Stimulated activated CD4-positive, alpha-beta T cell treated with anti-CD3 and anti-CD28 coated beads, Interleukin-1b, Interleukin-23, amount 100 ng/mL, for 48 hours (primary cell): ENCODE measurements around the gene LNX1.

Source experiments
- DNase-seq: peaks from one replicate; pipeline ENCODE4 v3.0.0-alpha.2; 2020

LNX1 gene

DNA sequence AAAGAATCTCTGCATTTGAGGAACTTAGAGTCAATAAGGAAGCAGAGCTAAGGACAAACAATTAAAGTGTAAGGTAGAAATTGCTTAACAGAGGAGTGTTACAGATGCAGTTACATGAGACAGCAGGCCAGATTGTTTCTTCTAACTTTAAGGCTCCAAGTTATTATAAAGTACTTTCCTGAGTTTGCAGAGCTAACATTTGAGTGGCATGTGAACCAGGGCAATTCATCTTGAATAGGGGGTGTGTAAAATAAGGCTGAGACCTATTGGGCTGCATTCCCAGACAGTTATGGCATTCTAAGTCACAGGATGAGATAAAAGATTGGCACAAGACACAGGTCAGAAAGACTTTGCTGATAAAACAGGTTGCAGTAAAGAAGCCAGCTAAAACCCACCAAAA lies 7.6 kb upstream of the LNX1 start:
- DNase-seq: no peak

DNA sequence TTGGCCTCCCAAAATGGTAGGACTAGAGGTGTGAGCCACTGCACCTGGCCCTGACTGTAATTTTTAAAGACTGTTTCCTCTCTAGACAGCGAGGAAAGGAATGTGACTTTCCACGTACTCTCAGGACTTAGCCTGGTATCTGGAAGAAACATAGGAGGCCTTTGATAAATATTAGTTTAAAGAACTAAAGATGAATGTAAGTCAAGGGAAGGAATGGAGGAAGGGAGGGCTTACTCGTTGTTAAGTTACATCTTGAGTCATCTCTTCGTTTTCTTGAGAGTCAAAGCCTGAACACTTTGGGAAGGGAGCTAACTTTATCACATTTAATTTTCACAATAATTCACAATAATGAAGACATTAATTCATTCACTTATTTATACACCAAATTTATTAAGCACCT lies 7.2 kb upstream of the LNX1 start:
- no peak for DNase-seq

DNA sequence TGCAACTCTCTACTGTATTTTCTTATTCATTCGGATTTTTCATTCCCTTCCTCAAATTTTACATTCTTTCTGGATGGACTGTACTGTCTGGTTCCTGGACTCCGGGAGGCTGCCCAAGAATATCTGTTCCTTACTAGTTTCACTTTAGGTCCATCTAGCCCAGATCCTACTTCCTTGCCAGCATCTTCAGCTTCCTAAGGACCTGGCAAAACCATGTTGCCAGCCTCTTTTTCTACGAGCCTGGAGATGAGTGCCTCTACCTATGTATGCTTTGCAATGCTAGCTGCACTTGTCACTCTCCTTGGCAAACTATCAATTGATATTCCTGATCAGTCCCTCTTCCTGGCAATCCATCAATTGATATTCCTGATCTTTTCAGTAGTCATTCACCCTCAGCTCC lies 5.6 kb upstream of the LNX1 start:
- DNase-seq: no peak

DNA sequence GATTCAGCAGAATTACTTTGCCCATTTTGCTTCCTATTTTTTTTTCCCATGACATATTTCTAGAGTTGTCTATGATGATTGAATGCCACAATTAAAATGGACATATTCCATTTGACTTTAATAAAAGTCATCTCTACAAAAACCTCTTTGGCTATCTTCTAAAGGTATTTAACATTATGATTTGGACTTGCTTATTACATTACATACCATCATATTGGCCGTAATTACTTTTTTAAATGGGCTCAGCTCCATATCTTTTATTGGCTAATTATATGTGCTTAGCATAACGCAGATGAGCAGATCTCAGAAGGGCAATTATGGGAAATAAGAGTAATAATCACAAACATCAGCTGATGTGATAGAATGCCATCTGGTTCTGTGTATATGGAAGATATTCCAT lies 4.5 kb upstream of the LNX1 start:
- DNase-seq: no peak

DNA sequence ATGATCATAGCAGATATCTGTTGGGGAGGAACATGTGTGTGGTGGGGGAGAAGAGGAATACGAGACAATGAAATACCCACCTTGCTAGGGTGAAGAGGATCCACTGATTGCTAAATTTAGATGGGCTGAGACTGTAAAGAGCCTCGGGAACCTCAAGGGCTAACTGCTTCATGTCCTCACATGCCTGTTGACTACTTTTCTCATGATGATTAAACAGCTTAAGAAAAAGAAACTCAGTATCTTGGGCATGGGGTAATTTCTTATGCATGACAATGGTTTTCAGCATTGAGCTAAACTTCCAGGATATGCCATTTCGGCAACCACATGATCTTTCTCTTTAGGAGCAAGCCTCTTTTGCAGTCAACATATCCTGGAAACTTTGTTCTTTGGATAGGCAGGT lies 3.9 kb upstream of the LNX1 start:
- no peak for DNase-seq

DNA sequence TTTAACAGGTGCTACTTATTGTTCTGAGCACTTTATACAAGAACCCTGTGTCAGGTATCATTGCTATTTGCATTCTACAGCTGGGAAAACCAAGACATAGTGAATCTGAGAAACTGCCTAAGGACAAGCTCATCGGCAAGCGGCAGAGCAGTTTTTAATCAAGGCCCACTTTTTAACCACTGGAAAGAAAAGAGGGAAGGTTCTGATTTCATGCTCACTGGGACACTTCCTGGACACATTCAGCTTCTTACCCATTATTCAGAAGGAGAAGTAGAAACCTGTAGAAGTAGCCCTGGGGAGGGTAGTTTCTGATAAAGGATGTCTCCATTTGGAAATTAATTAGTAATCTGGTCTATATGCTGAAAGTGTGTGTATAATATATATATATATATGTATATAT lies 2.5 kb upstream of the LNX1 start:
- DNase-seq: no peak

DNA sequence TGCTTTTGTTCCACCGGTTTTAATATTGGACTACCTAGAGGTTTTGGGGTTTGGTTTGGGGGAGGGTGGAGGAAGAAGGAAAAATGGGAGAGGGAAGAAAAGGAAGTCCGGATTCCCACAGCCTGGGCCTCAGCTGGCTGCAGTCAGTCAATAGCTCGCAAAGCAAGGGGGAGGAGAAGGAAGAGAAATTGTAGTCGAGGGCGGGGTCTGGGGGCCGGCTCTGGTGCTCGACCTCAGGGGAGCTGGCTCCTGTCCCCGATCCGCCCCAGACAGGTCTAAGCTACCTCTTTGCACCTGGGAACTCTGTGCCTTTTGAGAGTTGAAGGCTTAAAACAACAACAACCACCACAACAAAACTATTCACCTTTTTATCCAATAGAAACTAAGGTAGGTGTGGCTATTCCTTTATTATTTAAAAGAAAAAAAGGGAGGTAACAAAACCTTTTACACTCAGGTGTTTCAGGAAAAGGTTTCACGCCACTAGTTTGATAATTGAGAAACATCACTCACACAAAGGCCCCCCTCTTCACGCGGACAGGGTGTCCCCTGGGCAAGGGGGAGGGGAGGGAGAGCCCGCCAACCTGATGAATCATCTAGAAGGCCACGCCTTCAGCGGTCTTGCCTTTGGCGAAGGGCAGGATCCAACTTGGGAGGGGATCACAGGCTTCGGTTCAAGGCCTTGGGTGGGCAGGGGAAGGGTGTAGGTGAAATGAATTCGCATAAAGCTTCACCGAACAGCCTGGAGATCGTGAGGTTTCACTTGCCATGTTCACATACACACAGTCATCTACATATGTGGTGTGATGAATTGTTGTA lies 1.6 kb upstream of the LNX1 start:
- no peak for DNase-seq

DNA sequence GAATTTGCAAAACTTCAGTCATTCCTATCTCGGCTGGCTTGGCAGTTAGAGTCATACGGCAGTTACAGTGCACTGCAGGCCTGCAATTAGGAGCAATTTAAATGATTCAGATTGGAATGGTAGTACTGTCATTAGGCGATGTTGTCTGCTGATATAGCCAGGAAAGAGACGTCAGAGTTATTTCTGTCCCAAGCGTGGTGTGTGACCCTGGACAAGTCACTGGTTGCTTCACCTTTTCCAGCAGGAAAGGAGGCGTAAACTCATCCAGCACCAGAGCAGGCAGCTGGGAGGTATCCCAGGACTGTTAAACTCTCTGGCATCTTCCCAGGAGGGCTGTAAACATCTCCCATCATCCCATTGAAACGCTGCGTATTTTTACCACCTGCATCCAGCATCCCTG lies 836 bp upstream of the LNX1 start:
- DNase-seq: no peak

DNA sequence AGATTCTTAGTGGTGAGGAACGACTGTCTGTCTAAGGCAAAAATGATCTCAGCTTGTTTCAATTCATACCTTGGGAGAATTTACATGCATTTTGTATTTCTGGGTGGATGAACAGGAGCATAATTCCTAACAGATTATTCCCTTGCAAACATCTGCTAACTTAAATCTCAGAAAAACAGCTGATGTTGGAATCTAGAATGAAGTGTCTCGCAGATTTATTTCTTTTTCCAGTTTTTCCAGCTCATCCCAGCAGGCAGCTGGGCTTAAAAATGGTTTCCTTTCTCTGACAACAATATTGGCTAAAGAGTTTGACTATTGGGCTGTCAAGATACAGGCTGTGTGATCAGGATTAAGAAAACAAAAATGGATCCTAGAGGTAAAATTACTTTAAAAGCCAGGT lies 1.1 kb downstream of the LNX1 start:
- DNase-seq: no peak

DNA sequence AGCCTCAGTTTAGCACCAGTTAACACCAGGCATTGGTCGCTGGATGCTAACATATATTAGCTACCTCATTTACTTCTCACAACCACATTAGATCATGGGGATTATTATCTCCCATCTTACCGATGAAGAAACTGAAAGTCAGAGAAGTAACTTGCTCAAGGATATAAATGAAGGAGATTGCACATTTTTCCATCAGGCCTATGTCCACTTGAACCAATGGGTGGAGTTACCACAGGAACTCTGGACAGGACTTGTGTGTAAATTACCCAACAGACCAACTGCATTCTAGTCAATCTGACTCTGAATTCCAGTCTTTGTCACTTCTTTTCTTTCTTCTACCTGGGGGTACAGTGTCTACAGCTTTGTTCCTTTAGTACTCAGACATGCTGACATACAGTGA lies 1.8 kb downstream of the LNX1 start:
- DNase-seq: no peak

DNA sequence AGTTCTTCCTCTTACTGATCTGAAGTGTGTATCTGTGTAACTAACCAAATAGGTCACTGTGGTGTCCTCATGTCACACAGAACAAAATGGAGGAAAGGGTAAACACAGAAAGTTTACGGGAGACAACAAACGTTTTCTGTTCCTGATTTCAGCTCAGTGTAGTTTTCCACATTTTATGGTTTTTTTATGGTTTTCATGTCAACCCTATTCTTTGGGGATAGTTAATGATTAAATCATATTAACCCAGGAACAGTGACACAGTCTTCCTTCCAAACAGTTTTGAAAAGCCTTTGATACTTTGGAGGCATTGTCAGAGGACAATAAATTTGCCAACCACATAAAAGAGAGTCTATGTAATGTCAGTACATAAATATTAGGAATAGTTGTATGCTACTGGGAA lies 4.2 kb downstream of the LNX1 start:
- no peak for DNase-seq

DNA sequence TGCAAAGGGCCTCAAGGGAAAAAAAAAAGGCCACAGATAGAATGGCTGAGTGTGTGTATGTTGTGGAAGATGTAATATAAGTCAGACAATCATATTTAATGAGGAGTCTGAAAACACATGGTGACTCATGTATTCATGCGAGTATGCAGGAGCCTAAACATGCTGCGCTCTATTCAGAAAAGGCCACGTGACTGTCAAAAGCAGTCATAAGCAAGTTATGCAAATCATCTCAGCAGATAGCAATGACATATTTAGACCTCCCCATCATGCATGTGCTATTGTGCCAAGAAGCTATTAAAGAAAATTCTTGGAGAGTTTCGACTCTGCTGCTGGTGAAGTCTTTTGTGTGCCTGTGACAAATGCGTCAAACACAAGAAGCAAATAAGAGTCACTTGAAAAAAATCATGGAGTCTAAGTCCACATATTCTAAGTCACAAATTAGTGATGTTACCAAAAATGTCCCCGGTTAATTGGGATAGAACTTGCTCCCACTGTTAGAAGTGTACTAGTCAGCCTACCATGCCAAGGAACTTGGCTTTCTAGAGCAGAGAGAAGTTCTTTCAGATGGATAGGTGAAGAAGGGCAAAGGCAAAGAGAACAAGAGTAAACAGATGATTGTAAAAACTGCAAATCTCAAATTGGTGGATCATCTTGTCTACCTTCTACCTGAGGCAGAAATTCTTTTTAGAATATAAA lies 5.0 kb downstream of the LNX1 start:
- no peak for DNase-seq

DNA sequence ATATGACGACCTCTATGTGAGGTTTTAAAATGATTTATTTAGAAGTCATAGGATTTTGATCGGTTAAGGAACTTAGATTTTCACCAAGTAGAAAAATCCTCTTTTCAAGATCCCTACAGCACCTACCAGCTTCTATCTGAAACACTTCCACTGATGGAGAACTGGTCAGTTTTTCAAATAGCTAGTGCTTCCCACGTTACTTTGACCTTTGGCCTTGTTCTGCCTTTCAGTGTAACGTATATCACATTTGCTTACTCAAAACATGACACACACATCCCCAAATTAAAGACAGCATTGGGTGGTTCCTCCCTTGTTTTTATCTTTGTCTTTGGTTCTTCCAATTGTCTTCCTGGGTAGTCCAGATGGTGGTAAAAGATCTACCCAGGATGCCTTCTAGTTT lies 6.6 kb downstream of the LNX1 start:
- no peak for DNase-seq

DNA sequence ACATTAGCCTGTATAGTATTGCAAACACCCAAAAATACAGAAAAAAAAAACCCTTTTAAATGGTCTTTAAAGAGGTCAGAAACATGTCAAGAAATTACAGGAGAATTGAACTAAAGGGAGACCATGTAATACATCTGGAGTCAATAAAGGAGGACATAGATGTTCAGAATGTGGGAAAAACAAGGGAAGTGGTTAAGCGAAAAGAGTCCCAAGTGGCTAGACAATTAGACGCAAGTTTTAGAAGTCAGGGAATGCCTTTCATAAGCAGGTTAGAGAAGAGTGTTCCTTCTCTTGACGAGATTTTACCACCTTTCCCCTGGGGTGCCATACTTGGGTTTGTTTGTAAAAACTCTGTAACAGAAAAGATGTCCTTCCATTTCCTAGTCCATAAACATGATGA lies 7.8 kb downstream of the LNX1 start:
- DNase-seq: no peak

DNA sequence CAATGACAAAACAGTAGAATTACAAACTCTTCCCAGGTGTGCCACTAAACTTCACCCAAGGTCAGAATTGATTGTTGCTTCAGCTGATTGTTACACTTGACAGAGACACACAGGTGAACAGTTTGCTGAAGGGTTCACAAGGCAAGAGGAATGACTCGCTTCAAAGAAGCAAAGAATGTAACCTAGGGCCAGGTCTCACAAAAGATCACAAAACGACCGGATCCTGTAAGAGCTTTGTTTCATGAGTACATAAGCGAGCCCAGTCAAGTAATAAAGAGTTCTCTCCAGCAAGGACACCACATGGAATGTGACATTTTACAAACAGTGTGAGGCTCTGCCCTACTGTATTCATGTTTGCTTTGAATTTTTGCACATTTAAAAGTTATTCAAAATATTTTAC lies 9.1 kb downstream of the LNX1 start:
- no peak for DNase-seq

DNA sequence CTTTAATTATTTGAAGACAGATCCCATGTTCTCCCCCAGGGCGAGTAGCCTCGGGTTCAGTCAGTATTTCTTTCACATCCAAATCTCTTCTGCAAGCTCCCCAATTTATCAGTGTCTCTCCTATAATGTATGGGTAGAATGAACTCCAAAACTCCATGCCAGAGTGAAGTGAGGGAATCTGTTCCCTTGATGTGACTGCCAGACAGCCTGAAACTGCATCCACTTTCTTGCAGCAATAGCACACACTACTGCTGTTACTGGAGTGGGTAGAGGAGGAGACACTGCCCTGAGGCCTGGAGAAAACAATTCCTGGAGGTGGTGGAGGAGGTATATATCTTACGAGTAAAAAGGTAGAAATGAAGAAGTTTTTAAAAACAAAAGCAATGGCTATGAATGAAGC lies 11.0 kb downstream of the LNX1 start:
- DNase-seq: no peak

DNA sequence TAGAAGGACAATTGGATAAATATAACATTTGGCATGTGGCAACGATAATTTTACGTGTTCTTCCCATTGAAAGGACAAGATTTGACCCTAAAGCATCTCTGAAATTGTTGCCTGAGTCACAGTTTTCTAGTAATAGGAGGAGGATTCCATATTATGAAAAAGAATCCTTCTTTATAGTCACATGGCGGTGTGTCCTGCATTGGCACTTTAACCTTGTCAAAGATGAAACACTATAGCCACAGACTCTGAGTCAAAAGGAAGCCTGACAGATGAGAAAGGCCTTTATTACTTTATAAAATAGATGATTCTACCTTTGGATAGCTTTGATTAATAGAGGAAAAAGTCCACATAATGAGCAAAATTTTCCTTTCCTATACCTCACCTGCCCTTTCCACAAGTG lies 11.5 kb downstream of the LNX1 start:
- no peak for DNase-seq

DNA sequence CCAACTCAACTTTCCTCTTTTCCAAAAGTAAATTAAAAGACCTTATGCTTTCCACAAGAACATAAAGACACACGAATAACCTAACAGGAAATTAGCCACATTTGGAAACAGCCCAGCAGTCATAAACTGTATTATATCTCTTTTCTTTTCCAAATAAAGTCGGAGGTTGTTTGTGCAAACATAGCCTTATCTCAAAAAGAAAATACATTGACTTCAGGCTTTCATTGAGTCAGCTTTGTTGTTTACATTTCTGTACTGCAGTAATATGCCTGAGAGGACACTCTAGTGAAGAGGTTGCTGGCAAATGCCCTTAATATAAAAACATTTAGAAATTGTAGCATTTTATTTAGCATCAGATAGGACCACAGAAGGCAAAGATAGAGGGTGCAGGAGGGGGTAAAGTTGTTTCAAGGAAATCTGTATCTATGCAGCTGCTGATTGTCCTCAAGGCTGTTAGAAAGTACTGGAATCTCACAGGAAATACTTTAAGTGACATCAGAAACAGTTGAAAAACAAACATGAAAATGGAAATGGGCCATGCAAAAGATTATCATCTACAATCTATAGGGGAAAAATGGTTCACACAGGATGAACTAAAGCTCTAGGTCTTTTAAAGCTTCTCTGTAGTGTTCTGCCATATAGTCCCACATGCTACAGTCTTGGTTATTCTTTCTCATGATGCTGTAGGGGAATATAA lies 14.5 kb downstream of the LNX1 start:
- no peak for DNase-seq

DNA sequence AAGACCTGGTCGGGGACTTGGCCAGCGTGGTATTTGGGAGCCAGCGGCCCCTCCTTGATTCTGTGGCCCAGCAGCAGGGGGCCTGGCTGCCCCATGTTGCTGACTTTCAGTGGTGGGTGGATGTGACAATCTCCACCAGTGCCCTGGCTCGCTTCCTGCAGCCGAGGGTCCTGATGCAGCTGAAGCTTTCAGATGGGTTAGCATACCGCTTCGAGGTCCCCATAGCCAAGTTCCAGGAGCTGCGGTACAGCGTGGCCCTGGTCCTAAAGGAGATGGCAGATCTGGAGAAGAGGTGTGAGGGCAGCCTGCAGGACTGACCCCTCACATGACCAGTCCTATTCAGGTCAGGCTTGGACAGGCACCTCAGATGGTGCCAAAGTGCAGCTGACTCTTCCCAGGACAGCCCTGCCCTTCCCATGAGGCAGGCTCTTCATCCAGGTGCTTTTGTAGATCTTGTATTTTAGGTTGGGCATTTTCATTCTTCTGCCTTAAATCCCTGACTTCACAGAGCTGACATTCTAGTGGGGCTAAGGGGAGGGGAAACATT lies 15.1 kb downstream of the LNX1 start:
- DNase-seq: no peak

DNA sequence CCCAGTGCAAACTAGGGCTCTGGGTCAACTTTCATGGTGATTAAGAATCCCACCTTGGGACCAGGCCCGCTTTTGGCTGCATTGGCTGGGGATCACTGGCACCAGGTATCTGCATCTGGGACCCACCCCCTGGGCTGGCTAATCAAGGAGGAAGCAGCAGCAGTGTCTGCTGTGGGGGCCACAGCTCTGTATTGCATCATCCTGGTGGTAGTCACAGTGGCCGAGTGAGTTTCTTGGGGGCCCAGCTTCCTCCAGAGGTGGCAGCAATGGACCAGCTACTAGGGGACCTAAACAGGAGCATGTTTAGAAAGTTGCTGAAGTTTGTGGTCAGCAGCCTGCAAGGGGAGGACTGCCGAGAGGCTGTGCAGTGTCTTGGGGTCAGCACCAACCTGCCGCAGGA lies 15.7 kb downstream of the LNX1 start:
- no peak for DNase-seq

DNA sequence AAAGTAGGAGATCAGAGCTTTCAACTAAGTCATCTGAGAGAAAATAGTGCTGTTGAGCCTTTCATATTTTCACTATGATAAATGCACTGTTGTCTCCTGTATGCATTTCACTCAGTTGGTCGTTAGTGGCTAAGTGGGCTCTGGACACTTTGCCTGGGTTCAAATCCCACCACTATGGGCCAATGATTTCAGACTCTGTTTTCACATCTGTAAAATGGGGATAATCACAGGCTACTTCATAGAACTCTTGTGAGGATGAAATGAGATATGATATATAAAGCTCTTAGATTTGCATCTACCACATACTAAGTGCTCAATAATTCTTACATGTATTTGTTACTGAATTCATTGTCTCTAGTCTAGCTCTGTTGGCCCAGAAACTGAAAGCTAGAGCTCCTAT lies 16.8 kb downstream of the LNX1 start:
- DNase-seq: no peak

DNA sequence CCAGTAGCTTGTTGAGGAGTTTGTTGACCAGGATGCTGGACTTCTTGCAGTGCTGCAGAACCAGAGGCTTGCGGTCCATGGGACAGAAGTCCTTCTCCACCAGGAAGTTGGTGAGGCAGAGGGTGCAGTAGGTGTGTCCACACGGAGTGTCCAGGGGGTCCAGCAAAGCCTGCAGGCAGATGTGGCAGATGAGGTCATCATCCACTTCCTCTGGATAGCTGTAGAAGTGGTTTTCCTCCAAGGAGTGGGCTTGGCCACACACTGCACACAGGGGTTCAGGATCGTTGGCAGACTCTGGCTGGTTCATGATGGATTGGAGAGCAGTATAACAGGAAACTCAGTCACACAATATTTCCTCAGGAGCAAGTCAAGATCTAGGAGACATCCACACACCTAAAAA lies 17.6 kb downstream of the LNX1 start:
- no peak for DNase-seq

DNA sequence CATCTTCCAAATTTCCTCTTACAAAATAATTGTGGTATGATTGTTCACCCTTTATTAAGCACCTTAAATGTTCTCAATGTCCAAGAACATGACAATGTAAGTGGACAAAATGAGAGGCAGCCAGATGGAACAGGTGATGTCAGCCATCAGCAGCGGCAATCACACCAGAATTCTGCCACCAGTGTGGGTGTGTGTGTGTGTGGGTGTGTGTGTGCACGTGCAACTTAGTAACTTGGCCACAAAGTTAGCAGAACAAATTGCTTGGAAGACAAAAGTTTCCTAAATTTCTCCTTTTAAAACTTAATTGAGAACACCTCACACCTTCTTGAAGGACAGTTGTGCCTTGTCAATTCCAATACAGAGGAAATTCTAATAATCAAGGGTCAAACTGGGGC lies 18.7 kb downstream of the LNX1 start:
- no peak for DNase-seq
